ENCODE measurements around the gene SPARCL1. TPM values are rescaled to one million over a fixed set of nuclear protein-coding genes. Genes with fewer than 3 reads are reported as not detected.
"Not testable (repeated sequence)": the region's sequence is repeated elsewhere in the genome, so short reads cannot be mapped to it uniquely, and the experiment has no call there.

Gene SPARCL1
- total RNA-seq, 1 donor from 2014 or later, result 26.1 TPM

DNA sequence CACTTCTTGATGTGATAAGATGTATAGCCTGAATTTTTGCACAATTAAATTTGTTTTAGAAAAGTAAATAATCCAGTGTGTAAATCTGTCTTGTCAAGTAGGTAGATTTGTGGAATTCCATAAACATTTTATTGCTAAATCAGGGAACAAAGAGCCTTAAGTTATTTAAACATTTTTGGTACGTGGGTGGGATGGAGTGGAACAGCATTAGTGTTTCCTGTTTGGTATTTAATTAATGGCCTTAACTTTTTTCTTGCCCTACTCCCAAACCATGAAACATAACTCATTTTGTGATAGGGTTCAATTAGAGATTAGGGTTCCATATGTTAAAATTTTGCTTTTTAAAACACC, 101.7 kb downstream of the SPARCL1 start:
- Mint-ChIP-seq H3K36me3 (ENCODE audit: low read depth) (no peaks in the 10 kb centered on the region), H3K4me1 (ENCODE audit: low read depth) (peaks cover 20% of the 10 kb centered on the region), H3K9me3 (ENCODE audit: low read depth) (no peaks in the 10 kb centered on the region), H3K4me3 (ENCODE audit: unreplicated experiment) (no peak overlapping the region), H3K27ac (ENCODE audit: unreplicated experiment) (no peak overlapping the region), H3K27me3 (ENCODE audit: low read depth) (no peaks in the 10 kb centered on the region)
- TF ChIP-seq, protein P1, sequence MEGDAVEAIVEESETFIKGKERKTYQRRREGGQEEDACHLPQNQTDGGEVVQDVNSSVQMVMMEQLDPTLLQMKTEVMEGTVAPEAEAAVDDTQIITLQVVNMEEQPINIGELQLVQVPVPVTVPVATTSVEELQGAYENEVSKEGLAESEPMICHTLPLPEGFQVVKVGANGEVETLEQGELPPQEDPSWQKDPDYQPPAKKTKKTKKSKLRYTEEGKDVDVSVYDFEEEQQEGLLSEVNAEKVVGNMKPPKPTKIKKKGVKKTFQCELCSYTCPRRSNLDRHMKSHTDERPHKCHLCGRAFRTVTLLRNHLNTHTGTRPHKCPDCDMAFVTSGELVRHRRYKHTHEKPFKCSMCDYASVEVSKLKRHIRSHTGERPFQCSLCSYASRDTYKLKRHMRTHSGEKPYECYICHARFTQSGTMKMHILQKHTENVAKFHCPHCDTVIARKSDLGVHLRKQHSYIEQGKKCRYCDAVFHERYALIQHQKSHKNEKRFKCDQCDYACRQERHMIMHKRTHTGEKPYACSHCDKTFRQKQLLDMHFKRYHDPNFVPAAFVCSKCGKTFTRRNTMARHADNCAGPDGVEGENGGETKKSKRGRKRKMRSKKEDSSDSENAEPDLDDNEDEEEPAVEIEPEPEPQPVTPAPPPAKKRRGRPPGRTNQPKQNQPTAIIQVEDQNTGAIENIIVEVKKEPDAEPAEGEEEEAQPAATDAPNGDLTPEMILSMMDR (IDR thresholded peaks at IDR 0.05), result no peak
- no peak for DNase-seq (ENCODE audit: low spot score)

DNA sequence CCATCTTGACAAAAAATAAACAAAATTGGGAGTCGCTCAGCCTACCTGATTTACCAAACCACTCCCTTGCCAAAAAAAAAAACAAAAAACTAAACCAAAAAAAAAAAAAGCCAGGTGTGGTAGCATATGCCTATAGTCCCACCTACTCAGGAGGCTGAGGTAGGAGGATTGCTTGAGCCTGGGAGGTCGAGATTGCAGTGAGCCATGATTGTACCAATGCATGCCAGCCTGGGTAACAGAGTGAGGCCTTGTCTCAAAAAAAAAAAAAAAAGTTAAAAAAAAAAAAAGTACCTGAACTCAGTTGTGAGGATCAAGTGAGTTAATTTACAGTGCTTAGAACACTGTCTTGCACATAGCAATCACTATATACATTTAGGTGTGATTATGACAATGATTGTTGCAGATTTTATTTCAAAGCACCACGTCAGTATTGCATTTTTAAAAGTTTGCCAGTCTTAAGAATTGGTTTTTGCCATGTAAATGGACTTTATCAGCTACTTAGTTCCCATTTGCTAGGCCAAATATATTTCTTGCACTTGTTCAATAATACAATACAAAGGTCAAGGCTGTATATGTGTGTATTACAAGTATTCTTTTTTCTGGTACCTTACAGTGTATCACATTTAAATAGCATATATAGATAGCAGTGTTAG, 102.2 kb downstream of the SPARCL1 start:
- H3K36me3 Mint-ChIP-seq (ENCODE audit: low read depth), result no peaks in the 10 kb centered on the region
- no peak for DNase-seq (ENCODE audit: low spot score)
- TF ChIP-seq, protein P1 (IDR thresholded peaks at IDR 0.05), result no peak
- H3K27me3 Mint-ChIP-seq (ENCODE audit: low read depth), result no peaks in the 10 kb centered on the region
- no peak overlapping the region for H3K4me3 Mint-ChIP-seq (ENCODE audit: unreplicated experiment)
- no peaks in the 10 kb centered on the region for H3K9me3 Mint-ChIP-seq (ENCODE audit: low read depth)
- H3K4me1 Mint-ChIP-seq (ENCODE audit: low read depth), result peaks cover 24% of the 10 kb centered on the region
- no peak overlapping the region for H3K27ac Mint-ChIP-seq (ENCODE audit: unreplicated experiment)

DNA sequence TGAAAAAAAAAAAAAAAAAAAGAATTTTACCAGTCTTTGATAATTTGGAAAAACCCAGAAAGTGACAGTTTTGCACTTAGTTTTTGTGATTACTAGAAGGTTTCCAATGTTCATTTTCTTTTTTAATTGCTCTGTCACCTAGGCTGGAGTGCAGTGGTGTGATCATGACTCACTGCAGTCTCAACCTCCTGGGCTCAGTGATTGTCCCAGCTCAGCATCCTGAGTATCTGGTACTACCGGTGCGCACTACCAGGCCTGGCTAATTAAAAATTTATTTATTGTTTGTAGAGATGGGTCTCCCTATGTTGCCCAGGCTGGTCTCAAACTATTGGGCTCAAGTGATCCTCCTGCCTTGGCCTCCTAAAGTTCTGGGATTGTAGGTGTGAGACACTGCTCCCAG, 103.5 kb downstream of the SPARCL1 start:
- Mint-ChIP-seq H3K27me3 (ENCODE audit: low read depth) (no peaks in the 10 kb centered on the region), H3K9me3 (ENCODE audit: low read depth) (no peaks in the 10 kb centered on the region), H3K27ac (ENCODE audit: unreplicated experiment) (no peak overlapping the region), H3K4me3 (ENCODE audit: unreplicated experiment) (no peak overlapping the region), H3K4me1 (ENCODE audit: low read depth) (peaks cover 32% of the 10 kb centered on the region), H3K36me3 (ENCODE audit: low read depth) (no peaks in the 10 kb centered on the region)
- no peak for DNase-seq (ENCODE audit: low spot score)
- TF ChIP-seq, protein P1 (IDR thresholded peaks at IDR 0.05), result no peak

DNA sequence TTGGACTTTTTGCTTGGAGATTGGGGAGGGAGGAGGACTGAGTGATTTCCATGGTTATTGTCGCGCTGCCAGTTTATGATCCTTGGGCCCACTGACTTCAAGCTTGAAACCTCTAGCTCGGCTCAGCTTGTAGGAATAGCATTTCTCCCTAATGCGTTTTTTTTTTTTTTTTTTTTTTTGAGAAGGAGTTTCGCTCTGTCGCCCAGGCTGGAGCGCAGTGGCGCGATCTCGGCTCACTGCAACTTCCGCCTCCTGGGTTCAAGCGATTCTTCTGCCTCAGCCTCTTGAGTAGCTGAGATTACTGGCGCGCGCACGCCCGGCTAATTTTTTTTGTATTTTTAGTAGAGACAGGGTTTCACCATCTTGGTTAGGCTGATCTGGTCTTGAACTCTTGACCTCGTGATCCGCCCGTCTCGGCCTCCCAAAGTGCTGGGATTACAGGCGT, 105.1 kb downstream of the SPARCL1 start:
- Mint-ChIP-seq H3K4me3 (ENCODE audit: unreplicated experiment) (peak overlapping the region; percentile 97), H3K4me1 (ENCODE audit: low read depth) (peaks cover 32% of the 10 kb centered on the region)
- not testable (repeated sequence) for H3K36me3 Mint-ChIP-seq (ENCODE audit: low read depth); H3K27ac Mint-ChIP-seq (ENCODE audit: unreplicated experiment); H3K27me3 Mint-ChIP-seq (ENCODE audit: low read depth); H3K9me3 Mint-ChIP-seq (ENCODE audit: low read depth); DNase-seq (ENCODE audit: low spot score)

Other genes with a start within 250 kb of the SPARCL1 start
- not detected in 3 replicates for gene HSD17B13, start 206.5 kb downstream of the SPARCL1 start, total RNA-seq
- 10.3 to 12.9 TPM (median 11.3 TPM) in 3 replicates for gene HSD17B11, start 138.2 kb downstream of the SPARCL1 start, total RNA-seq
- gene NUDT9, start 106.8 kb downstream of the SPARCL1 start, total RNA-seq, result 20.4 to 27.7 TPM (median 20.5 TPM) in 3 replicates
- gene DSPP, start 79.2 kb upstream of the SPARCL1 start, total RNA-seq, result not detected in 3 replicates
- not detected in 3 replicates for gene DMP1, start 120.9 kb upstream of the SPARCL1 start, total RNA-seq

Data from chondrocyte (in vitro differentiated cells).